Measurements from ENCODE around the gene BANK1.

DNA sequence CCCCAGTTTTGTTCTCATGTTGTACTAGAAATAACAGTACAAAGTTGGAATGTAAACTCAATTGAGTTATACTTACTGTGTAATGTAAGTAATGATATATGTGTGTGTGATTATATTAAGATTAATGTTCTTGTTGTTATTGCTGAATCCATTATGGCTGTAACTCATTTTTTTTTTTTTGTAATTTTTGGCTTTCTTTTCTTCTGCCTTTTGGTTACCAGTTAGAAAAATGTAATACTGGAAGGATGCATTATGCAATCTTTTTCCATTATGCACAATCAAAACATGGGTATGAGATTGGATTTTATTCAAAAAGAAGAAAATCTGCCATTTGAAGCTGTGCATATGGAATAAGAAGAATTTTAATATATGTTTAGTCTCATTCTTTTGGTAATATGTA lies 34.0 kb downstream of the BANK1 start:
- TF ChIP-seq, protein P1, sequence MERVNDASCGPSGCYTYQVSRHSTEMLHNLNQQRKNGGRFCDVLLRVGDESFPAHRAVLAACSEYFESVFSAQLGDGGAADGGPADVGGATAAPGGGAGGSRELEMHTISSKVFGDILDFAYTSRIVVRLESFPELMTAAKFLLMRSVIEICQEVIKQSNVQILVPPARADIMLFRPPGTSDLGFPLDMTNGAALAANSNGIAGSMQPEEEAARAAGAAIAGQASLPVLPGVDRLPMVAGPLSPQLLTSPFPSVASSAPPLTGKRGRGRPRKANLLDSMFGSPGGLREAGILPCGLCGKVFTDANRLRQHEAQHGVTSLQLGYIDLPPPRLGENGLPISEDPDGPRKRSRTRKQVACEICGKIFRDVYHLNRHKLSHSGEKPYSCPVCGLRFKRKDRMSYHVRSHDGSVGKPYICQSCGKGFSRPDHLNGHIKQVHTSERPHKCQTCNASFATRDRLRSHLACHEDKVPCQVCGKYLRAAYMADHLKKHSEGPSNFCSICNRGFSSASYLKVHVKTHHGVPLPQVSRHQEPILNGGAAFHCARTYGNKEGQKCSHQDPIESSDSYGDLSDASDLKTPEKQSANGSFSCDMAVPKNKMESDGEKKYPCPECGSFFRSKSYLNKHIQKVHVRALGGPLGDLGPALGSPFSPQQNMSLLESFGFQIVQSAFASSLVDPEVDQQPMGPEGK (CRISPR knock-in tag; IDR thresholded peaks at IDR 0.05; ENCODE audit: borderline replicate concordance), result no peak
- TF ChIP-seq PPARA (CRISPR knock-in tag; IDR thresholded peaks at IDR 0.05; ENCODE audit: borderline replicate concordance), result no peak
- TF ChIP-seq, protein P2, sequence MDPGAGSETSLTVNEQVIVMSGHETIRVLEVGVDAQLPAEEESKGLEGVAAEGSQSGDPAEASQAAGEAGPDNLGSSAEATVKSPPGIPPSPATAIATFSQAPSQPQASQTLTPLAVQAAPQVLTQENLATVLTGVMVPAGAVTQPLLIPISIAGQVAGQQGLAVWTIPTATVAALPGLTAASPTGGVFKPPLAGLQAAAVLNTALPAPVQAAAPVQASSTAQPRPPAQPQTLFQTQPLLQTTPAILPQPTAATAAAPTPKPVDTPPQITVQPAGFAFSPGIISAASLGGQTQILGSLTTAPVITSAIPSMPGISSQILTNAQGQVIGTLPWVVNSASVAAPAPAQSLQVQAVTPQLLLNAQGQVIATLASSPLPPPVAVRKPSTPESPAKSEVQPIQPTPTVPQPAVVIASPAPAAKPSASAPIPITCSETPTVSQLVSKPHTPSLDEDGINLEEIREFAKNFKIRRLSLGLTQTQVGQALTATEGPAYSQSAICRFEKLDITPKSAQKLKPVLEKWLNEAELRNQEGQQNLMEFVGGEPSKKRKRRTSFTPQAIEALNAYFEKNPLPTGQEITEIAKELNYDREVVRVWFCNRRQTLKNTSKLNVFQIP (CRISPR knock-in tag; IDR thresholded peaks at IDR 0.05; ENCODE audit: borderline replicate concordance, low read depth), result no peak
